Osteocyte (in vitro differentiated cells): ENCODE measurements around the gene TFEB. TPM values are rescaled to one million over a fixed set of nuclear protein-coding genes. Genes with fewer than 3 reads are reported as not detected.

Source experiments
- DNase-seq: peaks from one replicate; pipeline ENCODE4 v3.0.0; 2021; ENCODE audit warnings: mixed read lengths; ENCODE audit not compliant: unreplicated experiment; ENCODE audit errors: extremely low spot score
- H3K27ac Mint-ChIP-seq: one replicate; pipeline ENCODE4 v1.8.0; 2021; ENCODE audit warnings: mild to moderate bottlenecking, mixed read lengths; ENCODE audit not compliant: unreplicated experiment
- H3K27me3 Mint-ChIP-seq: one replicate; pipeline ENCODE4 v1.8.0; 2021; ENCODE audit warnings: mixed read lengths; ENCODE audit not compliant: unreplicated experiment
- H3K36me3 Mint-ChIP-seq: one replicate; pipeline ENCODE4 v1.8.0; 2021; ENCODE audit warnings: mixed read lengths; ENCODE audit not compliant: unreplicated experiment
- H3K4me1 Mint-ChIP-seq: one replicate; pipeline ENCODE4 v1.8.0; 2021; ENCODE audit warnings: mixed read lengths; ENCODE audit not compliant: unreplicated experiment
- H3K4me3 Mint-ChIP-seq: one replicate; pipeline ENCODE4 v1.8.0; 2021; ENCODE audit warnings: mild to moderate bottlenecking, moderate library complexity, mixed read lengths; ENCODE audit not compliant: unreplicated experiment
- H3K9me3 Mint-ChIP-seq: one replicate; pipeline ENCODE4 v1.8.0; 2021; ENCODE audit warnings: mixed read lengths; ENCODE audit not compliant: unreplicated experiment
- total RNA-seq: library from RNA; stranded (reverse); gene quantifications from 2 replicates; pipeline ENCODE4 v1.2.1, GENCODE V29; 2021
- TF ChIP-seq, protein P1 (sequence below): fragments of 200-600 bp; sonication (generic); IDR thresholded peaks from 2 replicates; pipeline ENCODE4 v1.5.0; 2021; ENCODE audit warnings: antibody characterized with exemption, mild to moderate bottlenecking, moderate library complexity

The TFEB gene
- total RNA-seq, 1 donor from 2014 or later, result 11.1 TPM

- H3K4me3 Mint-ChIP-seq, result no peak overlapping the region
- H3K36me3 Mint-ChIP-seq, result no peaks in the 10 kb centered on the region
- no peaks in the 10 kb centered on the region for H3K9me3 Mint-ChIP-seq
- DNase-seq, result no peak
- H3K27ac Mint-ChIP-seq, result no peak overlapping the region
- H3K27me3 Mint-ChIP-seq, result no peaks in the 10 kb centered on the region
- H3K4me1 Mint-ChIP-seq, result no peaks in the 10 kb centered on the region
- TF ChIP-seq, protein P1, sequence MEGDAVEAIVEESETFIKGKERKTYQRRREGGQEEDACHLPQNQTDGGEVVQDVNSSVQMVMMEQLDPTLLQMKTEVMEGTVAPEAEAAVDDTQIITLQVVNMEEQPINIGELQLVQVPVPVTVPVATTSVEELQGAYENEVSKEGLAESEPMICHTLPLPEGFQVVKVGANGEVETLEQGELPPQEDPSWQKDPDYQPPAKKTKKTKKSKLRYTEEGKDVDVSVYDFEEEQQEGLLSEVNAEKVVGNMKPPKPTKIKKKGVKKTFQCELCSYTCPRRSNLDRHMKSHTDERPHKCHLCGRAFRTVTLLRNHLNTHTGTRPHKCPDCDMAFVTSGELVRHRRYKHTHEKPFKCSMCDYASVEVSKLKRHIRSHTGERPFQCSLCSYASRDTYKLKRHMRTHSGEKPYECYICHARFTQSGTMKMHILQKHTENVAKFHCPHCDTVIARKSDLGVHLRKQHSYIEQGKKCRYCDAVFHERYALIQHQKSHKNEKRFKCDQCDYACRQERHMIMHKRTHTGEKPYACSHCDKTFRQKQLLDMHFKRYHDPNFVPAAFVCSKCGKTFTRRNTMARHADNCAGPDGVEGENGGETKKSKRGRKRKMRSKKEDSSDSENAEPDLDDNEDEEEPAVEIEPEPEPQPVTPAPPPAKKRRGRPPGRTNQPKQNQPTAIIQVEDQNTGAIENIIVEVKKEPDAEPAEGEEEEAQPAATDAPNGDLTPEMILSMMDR, result no peak
Measured at GRCh38 chr6:41743406-41744235, 8.2 kb upstream of the TFEB start.

- TF ChIP-seq, protein P1, result no peak
- Mint-ChIP-seq H3K36me3 (no peaks in the 10 kb centered on the region), H3K4me1 (no peaks in the 10 kb centered on the region), H3K4me3 (no peak overlapping the region), H3K27me3 (no peaks in the 10 kb centered on the region), H3K9me3 (no peaks in the 10 kb centered on the region), H3K27ac (no peak overlapping the region)
- DNase-seq, result no peak
Measured at GRCh38 chr6:41741625-41742490, 6.5 kb upstream of the TFEB start.

- TF ChIP-seq, protein P1, result no peak
- no peaks in the 10 kb centered on the region for H3K36me3 Mint-ChIP-seq
- peaks cover 3% of the 10 kb centered on the region for H3K4me1 Mint-ChIP-seq
- no peaks in the 10 kb centered on the region for H3K9me3 Mint-ChIP-seq
- DNase-seq, result no peak
- H3K27me3 Mint-ChIP-seq, result no peaks in the 10 kb centered on the region
- H3K4me3 Mint-ChIP-seq, result no peak overlapping the region
- H3K27ac Mint-ChIP-seq, result no peak overlapping the region
Measured at GRCh38 chr6:41740366-41741162, 5.2 kb upstream of the TFEB start.

DNA sequence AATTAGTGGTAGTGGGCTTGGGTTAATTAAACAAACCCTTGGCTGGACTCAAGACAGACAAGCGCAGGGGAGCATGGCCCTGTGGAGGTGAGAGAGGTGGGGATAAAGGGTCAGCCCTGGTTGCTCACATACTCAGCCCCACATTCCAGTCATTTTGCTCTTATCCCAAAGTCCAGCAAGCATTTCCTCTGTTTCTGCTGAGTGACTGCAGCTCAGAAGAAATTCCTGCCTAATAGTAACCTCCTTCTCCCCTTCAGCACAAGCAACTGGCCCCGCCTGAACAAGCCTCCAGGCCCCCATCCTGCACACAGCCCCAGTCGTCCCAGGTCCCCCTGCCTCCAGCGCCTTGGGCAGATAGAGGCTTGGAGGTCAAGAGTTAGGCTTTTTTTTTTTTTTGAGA, 3.6 kb upstream of the TFEB start:
- no peaks in the 10 kb centered on the region for H3K36me3 Mint-ChIP-seq
- H3K9me3 Mint-ChIP-seq, result no peaks in the 10 kb centered on the region
- no peaks in the 10 kb centered on the region for H3K27me3 Mint-ChIP-seq
- TF ChIP-seq, protein P1, result no peak
- no peak overlapping the region for H3K4me3 Mint-ChIP-seq
- DNase-seq, result no peak
- no peak overlapping the region for H3K27ac Mint-ChIP-seq
- H3K4me1 Mint-ChIP-seq, result peaks cover 4% of the 10 kb centered on the region
